ENCODE data around the gene MAGIX. TPM values are rescaled to one million over a fixed set of nuclear protein-coding genes. Genes with fewer than 3 reads are reported as not detected.

The MAGIX gene
- total RNA-seq = 3.1 and 5.0 TPM in 2 replicates
- long read RNA-seq = 0 reads

DNA sequence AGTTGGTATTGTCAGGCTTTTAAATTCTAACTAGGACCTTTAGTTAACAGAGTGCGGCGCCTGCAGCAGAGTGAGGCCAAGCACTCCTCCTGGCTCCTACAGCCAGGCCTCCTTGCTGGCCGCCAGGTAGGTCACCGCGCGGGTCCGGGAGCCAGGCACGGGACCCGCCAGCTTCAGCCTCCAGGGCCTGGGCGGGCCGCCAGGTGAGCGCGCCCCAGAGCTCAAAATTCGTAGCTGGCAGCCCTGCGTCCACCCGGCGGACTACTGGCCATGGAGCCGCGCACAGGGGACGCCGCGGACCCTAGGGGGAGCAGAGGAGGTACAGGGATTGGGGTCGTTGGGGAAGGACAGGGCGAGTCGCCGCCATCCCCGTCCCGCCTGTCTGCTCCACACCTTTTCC is at the start of gene MAGIX:
Gene MAGIX, plus strand, starts transcription at position 139 of the 400 bp plus-strand sequence. Its CDS starts 132 bp downstream, at position 271.
- DNase-seq (ENCODE audit: low spot score, unreplicated experiment) = no peak
- TF ChIP-seq, protein P1, sequence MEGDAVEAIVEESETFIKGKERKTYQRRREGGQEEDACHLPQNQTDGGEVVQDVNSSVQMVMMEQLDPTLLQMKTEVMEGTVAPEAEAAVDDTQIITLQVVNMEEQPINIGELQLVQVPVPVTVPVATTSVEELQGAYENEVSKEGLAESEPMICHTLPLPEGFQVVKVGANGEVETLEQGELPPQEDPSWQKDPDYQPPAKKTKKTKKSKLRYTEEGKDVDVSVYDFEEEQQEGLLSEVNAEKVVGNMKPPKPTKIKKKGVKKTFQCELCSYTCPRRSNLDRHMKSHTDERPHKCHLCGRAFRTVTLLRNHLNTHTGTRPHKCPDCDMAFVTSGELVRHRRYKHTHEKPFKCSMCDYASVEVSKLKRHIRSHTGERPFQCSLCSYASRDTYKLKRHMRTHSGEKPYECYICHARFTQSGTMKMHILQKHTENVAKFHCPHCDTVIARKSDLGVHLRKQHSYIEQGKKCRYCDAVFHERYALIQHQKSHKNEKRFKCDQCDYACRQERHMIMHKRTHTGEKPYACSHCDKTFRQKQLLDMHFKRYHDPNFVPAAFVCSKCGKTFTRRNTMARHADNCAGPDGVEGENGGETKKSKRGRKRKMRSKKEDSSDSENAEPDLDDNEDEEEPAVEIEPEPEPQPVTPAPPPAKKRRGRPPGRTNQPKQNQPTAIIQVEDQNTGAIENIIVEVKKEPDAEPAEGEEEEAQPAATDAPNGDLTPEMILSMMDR (IDR thresholded peaks at IDR 0.05; ENCODE audit: unreplicated experiment) = no peak
- Mint-ChIP-seq H3K27me3 (peaks cover 4% of the 10 kb centered on the region), H3K9me3 (ENCODE audit: low read depth) (peaks cover 8% of the 10 kb centered on the region), H3K4me3 (ENCODE audit: low read depth) (peak within 1 kb of the TSS; percentile 69), H3K4me1 (ENCODE audit: low read depth) (peaks cover 13% of the 10 kb centered on the region), H3K27ac (peak within 1 kb of the TSS; percentile 79), H3K36me3 (ENCODE audit: insufficient read depth) (peaks cover 4% of the 10 kb centered on the region)

DNA sequence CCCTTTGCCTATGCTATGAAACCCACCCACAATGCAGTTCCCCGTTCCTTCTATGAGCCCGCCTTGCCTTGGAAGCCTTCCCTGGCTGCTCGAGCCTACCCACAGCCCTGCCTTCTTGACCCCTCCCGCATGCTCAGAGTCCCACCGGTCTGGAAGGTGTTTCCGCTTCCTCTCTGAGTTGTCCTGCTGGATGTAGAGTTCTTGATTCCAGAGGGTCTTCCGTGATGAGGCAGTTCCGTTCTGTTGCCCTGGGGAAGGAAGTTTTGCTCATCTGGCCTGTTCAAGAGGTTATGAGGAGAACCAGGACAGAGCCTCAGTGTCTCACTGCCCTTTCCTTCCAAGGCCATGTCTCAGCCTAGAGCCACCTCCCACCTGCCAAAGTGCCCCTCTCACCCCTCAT is 46.5 kb upstream of the MAGIX start:
- DNase-seq (ENCODE audit: low spot score, unreplicated experiment) = no peak
- Mint-ChIP-seq H3K9me3 (ENCODE audit: low read depth) (peaks cover 12% of the 10 kb centered on the region), H3K4me1 (ENCODE audit: low read depth) (no peaks in the 10 kb centered on the region), H3K36me3 (ENCODE audit: insufficient read depth) (peaks cover 22% of the 10 kb centered on the region), H3K27ac (no peak overlapping the region), H3K27me3 (no peaks in the 10 kb centered on the region), H3K4me3 (ENCODE audit: low read depth) (no peak overlapping the region)
- TF ChIP-seq, protein P1 (IDR thresholded peaks at IDR 0.05; ENCODE audit: unreplicated experiment) = no peak

DNA sequence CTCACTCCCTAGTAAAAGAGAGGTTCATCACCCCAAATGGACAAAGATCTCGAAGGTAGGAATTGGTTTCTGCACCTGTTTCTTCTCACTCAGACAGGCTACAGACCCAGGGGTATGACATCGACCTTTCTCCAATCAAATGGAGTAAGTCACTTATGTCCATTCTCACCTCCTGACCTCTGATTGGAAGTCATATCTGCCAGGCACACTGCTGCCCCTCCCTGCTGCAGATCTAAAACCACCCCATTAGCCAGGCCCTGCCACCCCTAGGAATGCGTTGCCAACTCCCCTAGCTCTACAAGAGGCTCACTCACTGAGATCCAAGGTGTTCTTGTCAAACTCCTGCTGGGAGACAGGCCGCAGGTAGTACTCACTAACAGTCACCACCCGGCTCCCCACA is 45.8 kb upstream of the MAGIX start:
- H3K4me3 Mint-ChIP-seq (ENCODE audit: low read depth) = no peak overlapping the region
- H3K4me1 Mint-ChIP-seq (ENCODE audit: low read depth) = no peaks in the 10 kb centered on the region
- no peaks in the 10 kb centered on the region for H3K27me3 Mint-ChIP-seq
- H3K9me3 Mint-ChIP-seq (ENCODE audit: low read depth) = peaks cover 15% of the 10 kb centered on the region
- no peak overlapping the region for H3K27ac Mint-ChIP-seq
- no peak for DNase-seq (ENCODE audit: low spot score, unreplicated experiment)
- TF ChIP-seq, protein P1 (IDR thresholded peaks at IDR 0.05; ENCODE audit: unreplicated experiment) = no peak
- peaks cover 25% of the 10 kb centered on the region for H3K36me3 Mint-ChIP-seq (ENCODE audit: insufficient read depth)

DNA sequence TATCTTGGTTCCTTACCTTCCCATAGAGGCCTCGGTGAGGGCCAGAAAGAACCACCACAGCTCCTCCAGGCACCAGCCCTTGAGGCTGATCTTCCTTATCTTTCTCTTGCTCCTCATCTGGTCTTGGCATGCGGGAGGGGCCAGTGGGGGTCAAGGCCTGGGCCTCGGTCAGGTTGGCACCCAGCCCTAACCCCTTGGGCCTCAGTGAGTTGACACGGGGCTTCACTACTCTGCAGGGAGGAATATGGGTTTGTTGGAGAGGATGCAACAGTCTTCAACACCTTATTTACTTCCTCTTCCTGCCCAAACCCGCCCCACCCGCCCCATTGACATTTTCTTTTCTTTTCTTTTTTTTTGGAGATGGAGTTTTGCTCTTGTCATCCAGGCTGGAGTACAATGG is 45.0 kb upstream of the MAGIX start:
- no peaks in the 10 kb centered on the region for H3K27me3 Mint-ChIP-seq
- H3K9me3 Mint-ChIP-seq (ENCODE audit: low read depth) = peaks cover 18% of the 10 kb centered on the region

DNA sequence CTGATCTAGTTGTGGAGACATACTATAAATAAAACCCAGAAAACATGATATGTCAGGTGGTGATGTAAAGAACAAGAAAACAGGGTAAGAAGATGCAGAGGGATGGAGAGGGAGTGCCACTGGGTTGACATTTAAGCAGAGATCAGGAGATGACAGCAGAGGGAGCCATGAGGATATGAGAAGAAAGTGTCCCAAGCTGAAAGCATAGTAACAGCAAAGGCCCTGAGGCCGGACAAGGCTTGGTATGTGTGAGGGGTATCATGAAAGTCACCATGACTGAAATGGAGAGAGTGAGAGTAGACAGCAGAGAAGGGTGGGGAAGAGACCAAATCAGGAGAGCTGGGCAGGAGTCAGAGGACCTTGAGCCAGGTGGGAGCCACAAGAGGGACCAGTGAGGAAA is 42.5 kb upstream of the MAGIX start:
- Mint-ChIP-seq H3K36me3 (ENCODE audit: insufficient read depth) (peaks cover 23% of the 10 kb centered on the region), H3K27ac (peak overlapping the region; percentile 22), H3K4me3 (ENCODE audit: low read depth) (no peak overlapping the region), H3K4me1 (ENCODE audit: low read depth) (peaks cover 6% of the 10 kb centered on the region), H3K9me3 (ENCODE audit: low read depth) (peaks cover 24% of the 10 kb centered on the region), H3K27me3 (no peaks in the 10 kb centered on the region)
- no peak for DNase-seq (ENCODE audit: low spot score, unreplicated experiment)
- TF ChIP-seq, protein P1 (IDR thresholded peaks at IDR 0.05; ENCODE audit: unreplicated experiment) = no peak

More for the DNA sequence above, 45.0 kb upstream of the MAGIX start:
- TF ChIP-seq, protein P1 (IDR thresholded peaks at IDR 0.05; ENCODE audit: unreplicated experiment) = no peak
- no peak overlapping the region for H3K4me3 Mint-ChIP-seq (ENCODE audit: low read depth)
- DNase-seq (ENCODE audit: low spot score, unreplicated experiment) = no peak
- peaks cover 24% of the 10 kb centered on the region for H3K36me3 Mint-ChIP-seq (ENCODE audit: insufficient read depth)
- H3K27ac Mint-ChIP-seq = no peak overlapping the region
- no peaks in the 10 kb centered on the region for H3K4me1 Mint-ChIP-seq (ENCODE audit: low read depth)

Data from progenitor cell of endocrine pancreas (in vitro differentiated cells).